ENCODE data around the gene MEX3D.

GRCh38 chr19:1575323-1576241, 7.5 kb upstream of the MEX3D start:
- TF ChIP-seq POLR2A (IDR thresholded peaks at IDR 0.05) (no peak), CTCF (IDR thresholded peaks at IDR 0.05) (no peak)
